Neural cell (in vitro differentiated cells): ENCODE data around the gene PCGF3. TPM values are rescaled to one million over a fixed set of nuclear protein-coding genes. Genes with fewer than 3 reads are reported as not detected.

ENCODE experiments used
- H2AFZ ChIP-seq: fragments of 200-600, 300-800 bp; sonication (generic), shearing (Covaris generic); 2 replicates; pipeline ENCODE4 v1.6.0; 2014; ENCODE audit warnings: low read depth, mild to moderate bottlenecking, antibody characterized with exemption, low read length, moderate library complexity
- H3F3A ChIP-seq: fragments of 200-600 bp; shearing (Covaris generic); 2 replicates; pipeline ENCODE4 v1.6.1; 2016; ENCODE audit warnings: mild to moderate bottlenecking, moderate library complexity, mixed read lengths, antibody characterized with exemption, low read length; ENCODE audit not compliant: insufficient read depth, poor library complexity, severe bottlenecking
- H3K27ac ChIP-seq: fragments of 200-600, 300-800 bp; sonication (generic), shearing (Covaris generic); 2 replicates; pipeline ENCODE4 v1.5.1; 2014; ENCODE audit warnings: mild to moderate bottlenecking, low read length, moderate library complexity
- H3K27me3 ChIP-seq: fragments of 300-800, 200-600 bp; sonication (generic), shearing (Covaris generic); 2 replicates; pipeline ENCODE4 v1.6.0; 2014; ENCODE audit warnings: mild to moderate bottlenecking, low read depth, low read length, moderate library complexity; ENCODE audit not compliant: insufficient read depth
- H3K36me3 ChIP-seq: fragments of 300-800, 200-600 bp; sonication (generic), shearing (Covaris generic); 2 replicates; pipeline ENCODE4 v1.5.1; 2014; ENCODE audit warnings: mild to moderate bottlenecking, antibody characterized with exemption, low read length, moderate library complexity; ENCODE audit not compliant: insufficient read depth
- H3K4me2 ChIP-seq: fragments of 300-800, 200-600 bp; sonication (generic), shearing (Covaris generic); 2 replicates; pipeline ENCODE4 v1.6.0; 2014; ENCODE audit warnings: mild to moderate bottlenecking, low read length
- H3K4me3 ChIP-seq: fragments of 300-800, 200-600 bp; sonication (generic), shearing (Covaris generic); 2 replicates; pipeline ENCODE4 v1.5.1; 2014; ENCODE audit warnings: mild to moderate bottlenecking, low read length, moderate library complexity
- H3K79me2 ChIP-seq: fragments of 200-600 bp; shearing (Covaris generic); replicated peaks from 2 replicates; pipeline ENCODE4 v1.6.0; 2014; ENCODE audit warnings: mild to moderate bottlenecking, low read length, moderate library complexity; ENCODE audit not compliant: insufficient read depth
- H3K9ac ChIP-seq: fragments of 300-800, 200-600 bp; sonication (generic), shearing (Covaris generic); 2 replicates; pipeline ENCODE4 v1.6.1; 2016; ENCODE audit warnings: mild to moderate bottlenecking, low read length, mixed read lengths
- H3K9me2 ChIP-seq: fragments of 200-600 bp; shearing (Covaris generic); 2 replicates; pipeline ENCODE4 v1.6.1; 2016; ENCODE audit warnings: mild to moderate bottlenecking, low read length, mixed read lengths; ENCODE audit not compliant: insufficient read depth
- H3K9me3 ChIP-seq: fragments of 200-600, 300-800 bp; sonication (generic), shearing (Covaris generic); 2 replicates; pipeline ENCODE4 v1.6.1; 2016; ENCODE audit warnings: mild to moderate bottlenecking, mixed run types, low read length, moderate library complexity, mixed read lengths
- H4K20me1 ChIP-seq: fragments of 200-600 bp; shearing (Covaris generic); 2 replicates; pipeline ENCODE4 v1.6.1; 2016; ENCODE audit warnings: mild to moderate bottlenecking, mixed run types; ENCODE audit not compliant: insufficient read depth
- EP300 ChIP-seq: fragments of 450-650 bp; conservative IDR thresholded peaks from 2 replicates; pipeline ENCODE4 v1.6.1; 2014; ENCODE audit warnings: antibody characterized with exemption, mild to moderate bottlenecking, moderate library complexity; ENCODE audit not compliant: poor library complexity, severe bottlenecking
- EZH2 ChIP-seq: fragments of 200-600, 300-800 bp; shearing (Covaris generic), sonication (generic); IDR thresholded peaks from 2 replicates; pipeline ENCODE4 v1.6.1; 2014; ENCODE audit warnings: antibody characterized with exemption, low read length, borderline replicate concordance, mild to moderate bottlenecking; ENCODE audit not compliant: insufficient read depth, poor library complexity, severe bottlenecking
- MXI1 ChIP-seq: fragments of 450-650 bp; conservative IDR thresholded peaks from 2 replicates; pipeline ENCODE4 v1.6.1; 2014; ENCODE audit warnings: antibody characterized with exemption, mild to moderate bottlenecking; ENCODE audit not compliant: poor library complexity, severe bottlenecking
- POLR2AphosphoS5 ChIP-seq: IDR thresholded peaks from 2 replicates; pipeline ENCODE4 v1.6.1; 2012
- RAD21 ChIP-seq: fragments of 450-650 bp; conservative IDR thresholded peaks from 2 replicates; pipeline ENCODE4 v1.6.1; 2014; ENCODE audit warnings: antibody characterized with exemption, mild to moderate bottlenecking, moderate library complexity
- REST ChIP-seq: IDR thresholded peaks from 2 replicates; pipeline ENCODE4 v1.6.1; 2012; ENCODE audit warnings: borderline replicate concordance
- SMC3 ChIP-seq: fragments of 450-650 bp; conservative IDR thresholded peaks from 2 replicates; pipeline ENCODE4 v1.6.1; 2014; ENCODE audit warnings: antibody characterized with exemption, mild to moderate bottlenecking, moderate library complexity; ENCODE audit not compliant: poor library complexity
- TAF1 ChIP-seq: IDR thresholded peaks from 2 replicates; pipeline ENCODE4 v1.6.1; 2012; ENCODE audit warnings: low read depth
- polyA plus RNA-seq: library from polyadenylated mRNA; depleted of rRNA; stranded (reverse); fragments of >200 nt; gene quantifications from 2 replicates; pipeline ENCODE4 v1.2.3, GENCODE V29; 2014
- TF ChIP-seq, protein P1 (sequence below): fragments of 450-650 bp; IDR thresholded peaks from 2 replicates; pipeline ENCODE4 v1.5.1; 2014; ENCODE audit warnings: antibody characterized with exemption, mild to moderate bottlenecking, moderate library complexity; ENCODE audit not compliant: poor library complexity, severe bottlenecking

Gene PCGF3
- polyA plus RNA-seq, 1 donor from 2014 or later: 117 TPM

- Histone ChIP-seq H3K9me2 (no peaks in the 10 kb centered on the region), H3K4me2 (no peak overlapping the region), H3K4me3 (no peak overlapping the region), H3K9me3 (no peaks in the 10 kb centered on the region), H3K79me2 (no peaks in the 10 kb centered on the region), H3K27me3 (no peaks in the 10 kb centered on the region), H4K20me1 (no peaks in the 10 kb centered on the region), H3K36me3 (no peaks in the 10 kb centered on the region), H3F3A (no peaks in the 10 kb centered on the region), H3K27ac (no peak overlapping the region), H3K9ac (no peak overlapping the region), H2AFZ (no peak overlapping the region)
- TF ChIP-seq EZH2 (no peak), REST (no peak), SMC3 (no peak), RAD21 (no peak), TAF1 (no peak), MXI1 (no peak), EP300 (no peak), POLR2AphosphoS5 (no peak)
- TF ChIP-seq, protein P1, sequence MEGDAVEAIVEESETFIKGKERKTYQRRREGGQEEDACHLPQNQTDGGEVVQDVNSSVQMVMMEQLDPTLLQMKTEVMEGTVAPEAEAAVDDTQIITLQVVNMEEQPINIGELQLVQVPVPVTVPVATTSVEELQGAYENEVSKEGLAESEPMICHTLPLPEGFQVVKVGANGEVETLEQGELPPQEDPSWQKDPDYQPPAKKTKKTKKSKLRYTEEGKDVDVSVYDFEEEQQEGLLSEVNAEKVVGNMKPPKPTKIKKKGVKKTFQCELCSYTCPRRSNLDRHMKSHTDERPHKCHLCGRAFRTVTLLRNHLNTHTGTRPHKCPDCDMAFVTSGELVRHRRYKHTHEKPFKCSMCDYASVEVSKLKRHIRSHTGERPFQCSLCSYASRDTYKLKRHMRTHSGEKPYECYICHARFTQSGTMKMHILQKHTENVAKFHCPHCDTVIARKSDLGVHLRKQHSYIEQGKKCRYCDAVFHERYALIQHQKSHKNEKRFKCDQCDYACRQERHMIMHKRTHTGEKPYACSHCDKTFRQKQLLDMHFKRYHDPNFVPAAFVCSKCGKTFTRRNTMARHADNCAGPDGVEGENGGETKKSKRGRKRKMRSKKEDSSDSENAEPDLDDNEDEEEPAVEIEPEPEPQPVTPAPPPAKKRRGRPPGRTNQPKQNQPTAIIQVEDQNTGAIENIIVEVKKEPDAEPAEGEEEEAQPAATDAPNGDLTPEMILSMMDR: no peak
These were observed 5.6 kb upstream of the PCGF3 start for GRCh38 chr4:699816-700580.

- Histone ChIP-seq H3K36me3 (no peaks in the 10 kb centered on the region), H2AFZ (no peak overlapping the region), H3K4me2 (no peak overlapping the region), H3K79me2 (peaks cover under 1% of the 10 kb centered on the region), H3K9ac (no peak overlapping the region), H3K9me2 (no peaks in the 10 kb centered on the region), H4K20me1 (no peaks in the 10 kb centered on the region), H3K4me3 (no peak overlapping the region), H3K9me3 (no peaks in the 10 kb centered on the region), H3F3A (no peaks in the 10 kb centered on the region), H3K27me3 (no peaks in the 10 kb centered on the region), H3K27ac (no peak overlapping the region)
- TF ChIP-seq EZH2 (no peak), SMC3 (no peak), MXI1 (no peak), TAF1 (no peak), EP300 (no peak)
These were observed 4.9 kb upstream of the PCGF3 start for GRCh38 chr4:700587-701264.
